OCI-LY1 (cell line): ENCODE data around the gene DMWD.

Source experiments
- H2AFZ ChIP-seq: fragments of 200-600 bp; sonication (generic), shearing (Covaris generic); 2 replicates; pipeline ENCODE4 v1.6.0; 2014; ENCODE audit warnings: antibody characterized with exemption, mild to moderate bottlenecking, low read length
- H3F3A ChIP-seq: fragments of 200-600 bp; sonication (generic), shearing (Covaris generic); 2 replicates; pipeline ENCODE4 v1.6.0; 2014; ENCODE audit warnings: mild to moderate bottlenecking, antibody characterized with exemption, low read length, moderate library complexity; ENCODE audit not compliant: insufficient read depth
- H3K27ac ChIP-seq: fragments of 200-600 bp; sonication (generic); 2 replicates; pipeline ENCODE4 v1.5.1; 2014; ENCODE audit warnings: low read length, mixed run types, mild to moderate bottlenecking, low read depth; ENCODE audit not compliant: poor library complexity, severe bottlenecking
- H3K27me3 ChIP-seq: fragments of 200-600 bp; sonication (generic); 2 replicates; pipeline ENCODE4 v1.6.0; 2014; ENCODE audit warnings: antibody characterized with exemption, mild to moderate bottlenecking, low read length, moderate library complexity; ENCODE audit not compliant: insufficient read depth
- H3K36me3 ChIP-seq: fragments of 200-600 bp; sonication (generic); 2 replicates; pipeline ENCODE4 v1.6.1; 2014; ENCODE audit warnings: mild to moderate bottlenecking, antibody characterized with exemption, low read length, moderate library complexity, mixed read lengths; ENCODE audit not compliant: insufficient read depth
- H3K4me1 ChIP-seq: fragments of 200-600 bp; sonication (generic); 2 replicates; pipeline ENCODE4 v1.5.1; 2014; ENCODE audit warnings: mild to moderate bottlenecking, low read length, moderate library complexity; ENCODE audit not compliant: insufficient read depth, severe bottlenecking
- H3K4me2 ChIP-seq: fragments of 200-600 bp; sonication (generic), shearing (Covaris generic); 2 replicates; pipeline ENCODE4 v1.6.1; 2014; ENCODE audit warnings: low read length
- H3K4me3 ChIP-seq: fragments of 200-600 bp; sonication (generic); 2 replicates; pipeline ENCODE4 v1.5.1; 2014; ENCODE audit warnings: low read length, low read depth, mild to moderate bottlenecking, mixed read lengths; ENCODE audit not compliant: poor library complexity, severe bottlenecking
- H3K79me2 ChIP-seq: fragments of 200-600 bp; shearing (Covaris generic); 2 replicates; pipeline ENCODE4 v1.6.1; 2016; ENCODE audit warnings: mixed run types, low read length, mixed read lengths; ENCODE audit not compliant: insufficient read depth
- H3K9ac ChIP-seq: fragments of 200-600 bp; sonication (generic), shearing (Covaris generic); 2 replicates; pipeline ENCODE4 v1.6.1; 2014; ENCODE audit warnings: mild to moderate bottlenecking, low read length, mixed read lengths
- H3K9me2 ChIP-seq: fragments of 200-600 bp; sonication (generic), shearing (Covaris generic); 2 replicates; pipeline ENCODE4 v1.6.1; 2014; ENCODE audit warnings: low read depth, mild to moderate bottlenecking, low read length, mixed read lengths
- H3K9me3 ChIP-seq: fragments of 200-600 bp; shearing (Covaris generic); 2 replicates; pipeline ENCODE4 v1.6.1; 2014; ENCODE audit warnings: low read length, mixed read lengths
- H4K20me1 ChIP-seq: fragments of 200-600 bp; sonication (generic), shearing (Covaris generic); 2 replicates; pipeline ENCODE4 v1.6.0; 2016; ENCODE audit warnings: mild to moderate bottlenecking, low read length; ENCODE audit not compliant: insufficient read depth
- CTCF ChIP-seq: fragments of 200-600 bp; sonication (generic), shearing (Covaris generic); IDR thresholded peaks from 2 replicates; pipeline ENCODE4 v1.5.1; 2017; ENCODE audit warnings: mild to moderate bottlenecking, antibody characterized with exemption, low read length, moderate library complexity, mixed read lengths
- EZH2 ChIP-seq: fragments of 200-600 bp; sonication (generic), shearing (Covaris generic); IDR thresholded peaks from 2 replicates; pipeline ENCODE4 v1.8.0; 2017; ENCODE audit warnings: borderline replicate concordance, mixed run types, mild to moderate bottlenecking, antibody characterized with exemption, low read length, moderate library complexity, mixed read lengths

The DMWD gene

GRCh38 chr19:45782162-45782691, 10.4 kb downstream of the DMWD start, which contains the start of gene DMPK:
TSS of gene DMPK (minus strand) at chr19:45782490. CDS start at chr19:45782352, 138 bp downstream.
- no peaks in the 10 kb centered on the region for H3F3A ChIP-seq
- H3K4me1 ChIP-seq: peaks cover 10% of the 10 kb centered on the region
- H3K9me3 ChIP-seq: no peaks in the 10 kb centered on the region
- H3K9me2 ChIP-seq: no peaks in the 10 kb centered on the region
- H3K27me3 ChIP-seq: no peaks in the 10 kb centered on the region
- H2AFZ ChIP-seq: no peak within 1 kb of the TSS
- no peak within 1 kb of the TSS for H3K27ac ChIP-seq
- no peaks in the 10 kb centered on the region for H4K20me1 ChIP-seq
- no peak within 1 kb of the TSS for H3K4me2 ChIP-seq
- no peaks in the 10 kb centered on the region for H3K79me2 ChIP-seq
- H3K4me3 ChIP-seq: no peak within 1 kb of the TSS
- H3K9ac ChIP-seq: no peak within 1 kb of the TSS
- TF ChIP-seq CTCF (no peak), EZH2 (no peak)
- H3K36me3 ChIP-seq: peaks cover 17% of the 10 kb centered on the region; the same call in 1 of the 2 replicates

- Histone ChIP-seq H3K9me2 (no peaks in the 10 kb centered on the region), H3K27ac (no peak overlapping the region), H3K9me3 (no peaks in the 10 kb centered on the region), H3K9ac (no peak overlapping the region), H3K4me2 (no peak overlapping the region), H2AFZ (no peak overlapping the region), H3F3A (no peaks in the 10 kb centered on the region), H4K20me1 (no peaks in the 10 kb centered on the region), H3K27me3 (no peaks in the 10 kb centered on the region), H3K36me3 (peaks cover 11% of the 10 kb centered on the region; the same call in 1 of the 2 replicates), H3K4me1 (peaks cover 10% of the 10 kb centered on the region), H3K4me3 (no peak overlapping the region), H3K79me2 (no peaks in the 10 kb centered on the region)
- TF ChIP-seq EZH2 (no peak), CTCF (no peak)
Observed at GRCh38 chr19:45781214-45782161, 11.2 kb downstream of the DMWD start.

- no peaks in the 10 kb centered on the region for H3K27me3 ChIP-seq
- H3K4me3 ChIP-seq: no peak overlapping the region
- H3K9me2 ChIP-seq: no peaks in the 10 kb centered on the region
- TF ChIP-seq EZH2 (no peak), CTCF (no peak)
- H3K4me2 ChIP-seq: no peak overlapping the region
- H3K79me2 ChIP-seq: no peaks in the 10 kb centered on the region
- H2AFZ ChIP-seq: no peak overlapping the region
- H3K36me3 ChIP-seq: 0 out of 2 replicates have a peak, but pooled peaks cover 7% of the 10 kb centered on the region
- no peaks in the 10 kb centered on the region for H3K9me3 ChIP-seq
- H4K20me1 ChIP-seq: no peaks in the 10 kb centered on the region
- no peaks in the 10 kb centered on the region for H3F3A ChIP-seq
- no peak overlapping the region for H3K27ac ChIP-seq
- H3K9ac ChIP-seq: no peak overlapping the region
- H3K4me1 ChIP-seq: peaks cover 10% of the 10 kb centered on the region
Observed at GRCh38 chr19:45780448-45781213, 12.0 kb downstream of the DMWD start.
